GM11168 (cell line): ENCODE data around the gene NDUFA13.

Experiments used
- in situ Hi-C: fragments of 300-500 bp; cut with MboI; formaldehyde crosslinking; loops from one replicate; pipeline ENCODE4 v1.12.0; 2022; ENCODE audit warnings: low sequenced_read_pairs; ENCODE audit not compliant: unreplicated experiment

NDUFA13 gene

GRCh38 chr19:19488875-19489690 lies 26.9 kb upstream of the NDUFA13 start:
- in situ Hi-C loops: no loop called here

GRCh38 chr19:19489804-19490204 lies 26.2 kb upstream of the NDUFA13 start:
- in situ Hi-C loops: loop anchor here (5.0 kb wide), 1 partner anchor 123 kb away; no protein-coding TSS in a partner anchor

- in situ Hi-C loops: loop anchor here (5.0 kb wide), 1 partner anchor 123 kb away; no protein-coding TSS in a partner anchor
Measured at GRCh38 chr19:19490214-19490968, 25.6 kb upstream of the NDUFA13 start.

DNA sequence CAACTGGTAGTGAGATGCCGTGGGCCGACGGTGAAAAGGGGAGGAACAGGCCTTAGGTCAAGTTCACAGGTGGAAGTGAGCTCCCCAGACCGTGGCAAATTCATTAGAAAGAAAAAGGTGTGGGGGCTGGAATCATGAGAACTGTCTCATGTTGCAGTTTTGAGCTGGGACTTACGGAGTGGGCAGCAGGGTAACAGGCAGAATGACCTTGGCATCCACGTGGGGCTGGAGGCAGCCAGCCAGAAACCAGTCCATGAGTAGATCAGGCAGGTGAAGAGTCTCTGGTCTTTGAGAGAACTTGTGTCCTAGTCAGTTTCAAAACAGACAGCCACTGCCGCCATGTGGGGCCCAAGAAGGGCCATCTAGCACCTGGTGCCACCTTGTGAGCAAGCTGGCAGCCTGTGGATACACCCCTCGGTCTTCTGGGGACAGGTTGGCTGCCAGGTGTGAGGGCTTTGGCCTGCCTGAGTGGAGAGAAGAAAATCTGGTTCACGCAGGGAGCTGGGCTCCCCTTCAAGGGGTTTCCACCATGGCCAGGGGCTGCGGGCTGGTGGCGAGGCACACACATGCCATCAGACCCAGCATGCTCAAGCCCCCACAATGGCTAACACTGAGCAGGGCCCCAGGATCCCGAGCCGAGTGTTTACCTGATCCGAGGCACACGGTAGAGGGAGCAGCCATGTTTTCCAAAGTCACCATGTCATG lies 24.6 kb upstream of the NDUFA13 start:
- in situ Hi-C loops: loop anchor here (5.0 kb wide), 1 partner anchor 124 kb away; no protein-coding TSS in a partner anchor

DNA sequence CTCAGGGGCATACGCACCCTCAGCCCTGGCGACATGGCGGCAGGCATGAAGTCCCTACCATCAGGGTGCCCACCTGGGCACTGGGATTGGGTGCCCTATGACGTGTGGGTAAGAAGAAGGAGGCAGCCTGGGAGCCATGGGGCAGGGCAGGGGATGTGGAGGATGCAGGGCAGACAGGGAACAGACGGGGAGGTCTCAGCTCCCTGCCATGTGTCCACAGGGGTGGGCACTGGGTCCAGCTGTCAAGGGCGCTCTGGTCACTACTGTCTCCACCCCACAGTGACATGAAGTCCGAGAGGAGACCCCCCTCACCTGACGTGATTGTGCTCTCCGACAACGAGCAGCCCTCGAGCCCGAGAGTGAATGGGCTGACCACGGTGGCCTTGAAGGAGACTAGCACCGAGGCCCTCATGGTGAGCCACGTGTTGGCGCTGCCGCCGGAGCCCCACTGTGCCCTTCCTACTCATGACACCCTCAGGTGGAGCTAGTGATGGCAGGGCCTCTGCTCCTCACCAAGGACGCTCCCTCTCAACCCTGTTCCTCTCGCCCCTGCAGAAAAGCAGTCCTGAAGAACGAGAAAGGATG lies 23.9 kb upstream of the NDUFA13 start:
- in situ Hi-C loops: loop anchor here (5.0 kb wide), 1 partner anchor 125 kb away; no protein-coding TSS in a partner anchor

- in situ Hi-C loops: loop anchor here (5.0 kb wide), 1 partner anchor 127 kb away; no protein-coding TSS in a partner anchor
Measured at GRCh38 chr19:19493841-19494546, 22.0 kb upstream of the NDUFA13 start.

DNA sequence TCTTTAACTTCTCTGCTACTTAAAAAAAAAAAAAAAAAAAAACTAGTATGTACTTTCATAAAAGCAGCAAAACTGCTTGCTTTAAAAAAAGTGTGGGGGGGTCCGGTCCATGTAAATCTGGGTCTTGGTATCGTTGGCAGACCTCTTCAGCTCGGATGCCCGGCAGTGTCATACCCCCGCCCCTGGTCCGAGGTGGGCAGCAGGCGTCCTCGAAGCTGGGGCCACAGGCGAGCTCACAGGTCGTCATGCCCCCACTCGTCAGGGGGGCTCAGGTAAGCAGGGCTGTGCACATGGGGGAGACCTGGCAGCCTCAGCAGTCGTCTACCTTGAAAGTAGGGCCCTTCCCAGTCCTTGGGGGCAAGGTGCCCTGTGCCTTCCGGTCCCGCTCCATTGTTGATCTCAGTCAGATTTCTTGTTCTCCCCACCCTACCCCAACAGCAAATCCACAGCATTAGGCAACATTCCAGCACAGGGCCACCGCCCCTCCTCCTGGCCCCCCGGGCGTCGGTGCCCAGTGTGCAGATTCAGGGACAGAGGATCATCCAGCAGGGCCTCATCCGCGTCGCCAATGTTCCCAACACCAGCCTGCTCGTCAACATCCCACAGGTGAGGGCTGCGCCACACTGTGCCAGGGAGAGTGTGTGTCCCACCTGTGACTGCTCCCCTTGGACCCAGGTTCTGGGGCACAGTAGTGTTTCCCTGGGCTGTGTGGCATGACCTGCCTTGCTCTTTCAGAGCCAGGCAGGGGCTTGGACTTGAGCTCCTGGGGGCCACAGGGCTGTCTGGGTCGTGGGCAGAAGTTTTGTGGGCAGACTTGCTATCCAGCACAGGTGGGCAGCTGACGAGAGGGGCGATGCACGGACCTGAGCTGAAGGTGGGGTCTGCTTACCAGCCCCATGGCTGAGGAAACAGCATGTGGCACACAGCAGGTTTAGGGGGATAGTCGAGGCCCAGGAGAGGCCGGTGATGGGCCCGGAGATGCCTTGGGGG lies 20.1 kb upstream of the NDUFA13 start:
- in situ Hi-C loops: no loop called here

GRCh38 chr19:19498255-19498991 lies 17.6 kb upstream of the NDUFA13 start:
- in situ Hi-C loops: no loop called here

- in situ Hi-C loops: no loop called here
Measured at GRCh38 chr19:19499272-19499995, 16.6 kb upstream of the NDUFA13 start.

- in situ Hi-C loops: no loop called here
Measured at GRCh38 chr19:19500975-19501644, 14.9 kb upstream of the NDUFA13 start.

DNA sequence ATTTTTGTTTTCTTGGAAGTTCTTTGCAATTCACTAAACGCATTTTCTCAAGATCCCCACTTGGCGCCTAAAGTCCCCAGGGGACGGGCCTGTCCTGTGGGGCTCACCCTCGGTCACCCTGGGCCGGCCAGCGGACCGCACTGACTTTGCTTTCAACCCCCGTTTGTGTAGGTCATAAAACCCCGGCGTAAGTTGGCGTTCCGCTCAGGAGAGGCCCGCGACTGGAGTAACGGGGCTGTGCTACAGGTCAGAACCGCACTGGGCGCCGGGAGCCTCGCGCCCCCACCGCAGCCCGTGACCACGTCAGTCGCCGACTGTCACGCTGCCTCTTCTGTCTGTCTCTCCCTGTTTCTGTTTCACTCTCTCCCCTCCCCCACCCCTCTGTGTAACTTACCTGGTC lies 14.2 kb upstream of the NDUFA13 start:
- in situ Hi-C loops: no loop called here

- in situ Hi-C loops: no loop called here
Measured at GRCh38 chr19:19502281-19502680, 13.7 kb upstream of the NDUFA13 start.

GRCh38 chr19:19502808-19503602 lies 13.0 kb upstream of the NDUFA13 start:
- in situ Hi-C loops: no loop called here

DNA sequence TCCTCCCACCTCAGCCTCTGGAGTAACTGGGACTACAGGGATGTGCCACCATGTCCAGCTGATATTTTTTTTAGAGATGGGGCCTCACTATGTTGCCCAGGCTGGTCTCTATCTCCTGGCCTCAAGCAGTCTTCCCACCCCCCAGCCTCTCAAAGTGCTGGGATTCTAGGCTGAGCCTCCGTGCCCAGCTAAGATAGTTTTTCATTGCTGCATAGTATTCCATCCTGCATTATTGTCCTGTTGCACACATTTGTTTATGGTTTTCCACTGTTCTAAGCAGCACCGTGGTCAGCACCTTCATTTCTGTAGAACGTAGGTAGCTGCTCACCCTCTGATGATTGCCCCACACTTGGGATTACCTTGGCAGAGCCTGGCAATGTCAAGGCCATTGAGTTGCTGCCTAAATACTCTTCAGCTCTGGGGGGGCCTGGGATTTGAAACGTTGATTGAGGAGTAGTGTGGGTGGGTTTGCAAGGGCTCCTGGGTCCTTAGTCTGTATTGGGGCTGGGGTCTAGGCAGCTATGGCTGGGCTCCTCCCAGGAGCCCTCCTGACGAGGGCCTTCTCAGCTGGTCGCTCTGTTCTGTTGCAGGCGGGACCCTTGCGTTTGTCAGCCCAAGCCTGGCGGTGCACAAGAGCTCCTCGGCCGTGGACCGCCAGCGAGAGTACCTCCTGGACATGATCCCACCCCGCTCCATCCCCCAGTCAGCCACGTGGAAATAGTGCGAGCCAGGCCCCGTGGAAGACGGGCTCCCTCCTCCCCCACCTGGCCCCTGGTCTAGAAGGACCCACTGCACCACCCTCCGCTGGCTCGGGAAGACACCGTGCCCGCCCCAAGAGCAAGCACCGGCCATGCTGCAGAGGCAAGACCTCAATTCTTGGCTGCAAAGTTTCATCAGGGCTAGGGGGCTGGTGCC lies 11.0 kb upstream of the NDUFA13 start:
- in situ Hi-C loops: no loop called here
